GM12801 (cell line): ENCODE results near the gene SEMA4F.

Experiments used
- CTCF ChIP-seq: IDR thresholded peaks from one replicate; pipeline ENCODE4 v1.5.1; 2011; ENCODE audit warnings: control low read depth; ENCODE audit not compliant: insufficient read length; ENCODE audit errors: extremely low read depth

Gene SEMA4F

DNA sequence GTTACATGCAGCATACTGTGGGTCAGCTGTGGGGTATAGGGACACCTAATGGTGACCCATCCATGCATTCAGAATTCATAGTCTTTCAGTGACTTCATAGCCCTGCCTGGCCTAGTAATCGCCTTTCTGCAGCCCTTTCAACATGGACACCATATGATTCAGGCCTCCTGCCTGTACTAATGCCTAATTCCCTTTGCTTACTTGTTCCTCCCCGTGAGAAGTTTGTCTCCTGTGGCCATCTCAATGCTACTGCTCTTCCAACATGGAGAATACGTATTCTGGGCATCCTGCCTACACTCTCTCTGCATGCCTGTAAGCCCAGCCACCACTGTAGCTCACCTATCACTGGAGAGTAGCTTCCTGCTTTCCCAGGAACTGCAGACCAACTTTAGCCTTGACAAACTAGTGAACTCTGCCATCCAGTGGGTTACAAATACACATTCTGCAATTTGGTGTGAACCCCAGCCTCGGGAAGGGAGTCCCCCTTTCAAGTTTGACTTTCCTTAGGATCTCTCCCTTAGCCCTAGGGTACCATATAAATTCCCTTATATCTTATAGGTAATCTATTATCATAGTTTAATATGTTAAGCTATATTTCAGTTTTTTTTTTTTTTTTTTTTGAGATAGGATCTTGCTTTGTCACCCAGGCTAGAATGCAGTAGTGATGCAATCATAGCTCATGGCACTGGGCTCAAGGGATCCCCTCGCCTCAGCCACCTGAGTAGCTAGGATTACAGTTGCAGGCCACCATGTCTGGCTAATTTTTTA is 28.2 kb upstream of the SEMA4F start:
- no peak for TF ChIP-seq CTCF

GRCh38 chr2:74628538-74629105 is 25.4 kb upstream of the SEMA4F start:
- no peak for TF ChIP-seq CTCF

- TF ChIP-seq CTCF = no peak
These were observed 21.7 kb upstream of the SEMA4F start for GRCh38 chr2:74632209-74632938.

DNA sequence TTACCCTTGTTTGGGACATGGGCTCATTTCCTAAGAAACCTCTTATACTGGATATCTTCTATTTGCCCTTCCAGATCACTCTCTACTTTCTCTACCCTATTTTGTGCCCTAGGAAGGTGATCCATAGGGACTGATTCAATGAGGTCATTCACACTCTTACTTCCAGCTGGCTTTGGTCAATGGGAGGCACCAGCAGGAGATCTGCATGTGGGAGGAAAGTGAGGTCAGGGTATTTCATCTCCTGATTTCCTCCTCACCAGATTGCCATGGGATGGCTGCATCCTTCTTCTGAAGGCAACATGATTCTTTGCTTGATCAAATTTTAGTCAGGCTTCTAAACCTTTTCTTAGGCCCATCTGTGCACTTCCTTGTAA is 21.1 kb upstream of the SEMA4F start:
- TF ChIP-seq CTCF = no peak

DNA sequence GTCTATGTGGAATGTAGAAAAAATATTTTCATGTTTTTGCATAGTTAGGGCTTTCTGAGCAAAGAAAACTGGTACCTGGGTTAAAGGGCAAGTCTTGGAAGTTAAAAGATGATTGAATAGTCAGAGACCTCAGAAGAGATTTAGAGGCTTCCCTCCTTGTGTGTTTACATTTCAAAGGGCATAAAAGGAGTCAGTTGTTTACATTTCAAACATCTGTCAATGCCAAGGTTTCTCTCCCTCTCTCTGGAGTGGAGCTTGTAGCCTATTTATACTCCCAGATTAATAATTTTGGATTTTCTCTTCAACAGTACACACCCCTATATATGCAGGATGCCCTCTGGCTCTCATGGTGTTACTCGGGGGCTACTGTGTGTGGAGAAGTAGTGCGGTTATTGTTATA is 14.5 kb upstream of the SEMA4F start:
- TF ChIP-seq CTCF = no peak

- no peak for TF ChIP-seq CTCF
These were observed 8.7 kb upstream of the SEMA4F start for GRCh38 chr2:74645344-74645743.

- TF ChIP-seq CTCF = no peak
These were observed 7.8 kb upstream of the SEMA4F start for GRCh38 chr2:74646201-74646600.
